Activated naive CD8-positive, alpha-beta T cell treated with anti-CD3 and anti-CD28 coated beads, Interleukin-2, amount 10 ng/mL, durations not matched to agents 7 days and 5 days (primary cell): ENCODE results near the gene PIH1D1. TPM values are rescaled to one million over a fixed set of nuclear protein-coding genes. Genes with fewer than 3 reads are reported as not detected.

Experiments
- ATAC-seq: fragments of 150-1000 bp; cut with Tn5 transposase; one replicate; pipeline ENCODE4 v1.10.0; 2021; ENCODE audit warnings: low read depth, moderate library complexity
- POLR2A ChIA-PET: fragments of 350-600 bp; sonication (Branson Sonifier 250); formaldehyde crosslinking; loops from one replicate; lab custom pipeline; 2021; ENCODE audit warnings: antibody characterized with exemption; lab: Charles Lee
- DNase-seq: peaks from one replicate; pipeline ENCODE4 v3.0.0; 2021
- H3K27ac Mint-ChIP-seq: one replicate; pipeline ENCODE4 v1.8.0; 2022; ENCODE audit warnings: mild to moderate bottlenecking, mixed read lengths
- H3K27me3 Mint-ChIP-seq: one replicate; pipeline ENCODE4 v1.8.0; 2022; ENCODE audit warnings: mild to moderate bottlenecking, moderate library complexity, mixed read lengths
- H3K36me3 Mint-ChIP-seq: one replicate; pipeline ENCODE4 v1.8.0; 2021; ENCODE audit warnings: mild to moderate bottlenecking, mixed read lengths
- H3K4me1 Mint-ChIP-seq: one replicate; pipeline ENCODE4 v1.8.0; 2021; ENCODE audit warnings: mixed read lengths
- H3K4me3 Mint-ChIP-seq: one replicate; pipeline ENCODE4 v1.8.0; 2022; ENCODE audit warnings: mild to moderate bottlenecking, moderate library complexity, mixed read lengths
- H3K9me3 Mint-ChIP-seq: one replicate; pipeline ENCODE4 v1.8.0; 2021; ENCODE audit warnings: mixed read lengths
- total RNA-seq, 2 experiments: library from RNA; stranded (reverse); gene quantifications; one replicate each; pipeline ENCODE4 v1.2.3, GENCODE V29; 2021

PIH1D1 gene
- total RNA-seq, 2 experiments from 2014 or later: 143 to 148 TPM

DNA sequence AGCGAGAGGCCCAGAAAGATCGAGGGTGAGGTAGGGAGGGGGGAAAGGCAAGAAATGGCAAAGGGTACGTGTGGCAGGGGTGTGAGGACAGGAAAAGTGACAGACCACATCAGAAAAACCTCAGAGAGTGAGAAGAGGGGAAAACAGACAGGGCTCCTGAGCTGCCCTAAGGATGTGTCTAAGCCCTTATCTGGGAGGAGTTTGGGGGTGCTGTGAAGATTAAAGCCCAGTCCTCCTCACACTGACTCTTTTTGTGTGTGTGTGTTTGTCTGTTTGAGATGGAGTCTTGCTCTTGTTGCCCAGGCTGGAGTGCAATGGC, 27.7 kb downstream of the PIH1D1 start:
- H3K27me3 Mint-ChIP-seq: peaks cover 91% of the 10 kb centered on the region
- no peak overlapping the region for H3K27ac Mint-ChIP-seq
- H3K4me1 Mint-ChIP-seq: peaks cover 54% of the 10 kb centered on the region
- H3K9me3 Mint-ChIP-seq: no peaks in the 10 kb centered on the region
- DNase-seq (no peak), ATAC-seq (peak; percentile 32)
- peak overlapping the region; percentile 72 for H3K4me3 Mint-ChIP-seq
- H3K36me3 Mint-ChIP-seq: no peaks in the 10 kb centered on the region
- POLR2A ChIA-PET: interaction anchor here (0.6 to 2.2 kb wide), 4 partner anchors 10 to 28 kb away, joined by 3 to 6 read pairs (median 5); partner anchors contain the start of gene PIH1D1

DNA sequence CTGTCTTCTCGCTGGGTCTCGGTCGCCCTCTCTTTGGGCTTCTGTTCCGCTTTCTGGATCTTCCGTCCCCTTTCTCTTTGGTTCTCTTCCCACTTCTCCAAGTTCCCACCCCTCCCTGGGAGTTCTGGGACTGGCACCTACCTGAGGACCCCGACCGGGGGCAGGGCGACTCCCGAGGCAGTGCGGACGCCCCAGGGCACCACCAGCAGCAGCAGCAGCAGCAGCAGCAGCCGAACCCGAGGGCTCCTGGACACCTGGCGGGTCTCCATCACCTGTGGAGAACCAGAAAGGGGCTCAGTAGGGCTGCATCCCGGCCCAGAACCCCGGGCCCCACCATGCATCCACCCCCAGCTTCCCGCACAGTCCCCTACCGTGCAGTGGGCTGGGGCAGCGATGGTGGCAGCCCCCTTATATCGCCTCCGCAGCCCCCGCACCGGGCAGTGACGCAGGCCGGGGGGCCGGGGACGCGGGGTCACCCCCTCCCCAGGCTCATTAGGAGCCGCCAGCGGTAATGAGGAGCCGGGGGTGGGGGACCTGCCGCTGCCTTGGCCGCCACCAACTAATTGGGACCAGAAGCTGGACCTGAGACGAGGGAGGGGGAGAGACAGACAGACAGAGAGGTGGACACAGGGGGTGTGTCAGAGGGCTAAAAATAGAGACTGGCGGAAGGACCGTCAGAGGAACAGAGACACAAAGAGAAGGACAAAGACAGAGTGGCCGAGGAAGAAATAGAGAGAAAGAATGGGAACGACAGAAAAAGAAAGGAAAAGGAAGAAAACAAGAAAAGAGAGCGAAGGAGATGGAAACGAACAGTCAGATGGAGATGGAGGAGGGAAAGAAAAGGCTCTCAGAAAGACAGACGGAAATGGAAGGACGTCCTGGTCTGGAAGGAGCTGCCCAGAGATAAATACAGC, 28.3 kb downstream of the PIH1D1 start, which contains the start of gene PTH2:
PTH2 (minus strand) TSS at position 371 of the 914 bp plus-strand sequence; CDS start at position 269, 102 bp downstream.
- H3K27ac Mint-ChIP-seq: peak within 1 kb of the TSS; percentile 10
- no peaks in the 10 kb centered on the region for H3K9me3 Mint-ChIP-seq
- no peaks in the 10 kb centered on the region for H3K36me3 Mint-ChIP-seq
- H3K4me3 Mint-ChIP-seq: peak within 1 kb of the TSS; percentile 74
- peaks cover 51% of the 10 kb centered on the region for H3K4me1 Mint-ChIP-seq
- POLR2A ChIA-PET: interaction anchor here (0.7 to 2.2 kb wide), 4 partner anchors 10 to 28 kb away, joined by 3 to 6 read pairs (median 4); partner anchors contain the start of gene PIH1D1
- peaks cover 92% of the 10 kb centered on the region for H3K27me3 Mint-ChIP-seq
- no peak for DNase-seq
- no peak for ATAC-seq

DNA sequence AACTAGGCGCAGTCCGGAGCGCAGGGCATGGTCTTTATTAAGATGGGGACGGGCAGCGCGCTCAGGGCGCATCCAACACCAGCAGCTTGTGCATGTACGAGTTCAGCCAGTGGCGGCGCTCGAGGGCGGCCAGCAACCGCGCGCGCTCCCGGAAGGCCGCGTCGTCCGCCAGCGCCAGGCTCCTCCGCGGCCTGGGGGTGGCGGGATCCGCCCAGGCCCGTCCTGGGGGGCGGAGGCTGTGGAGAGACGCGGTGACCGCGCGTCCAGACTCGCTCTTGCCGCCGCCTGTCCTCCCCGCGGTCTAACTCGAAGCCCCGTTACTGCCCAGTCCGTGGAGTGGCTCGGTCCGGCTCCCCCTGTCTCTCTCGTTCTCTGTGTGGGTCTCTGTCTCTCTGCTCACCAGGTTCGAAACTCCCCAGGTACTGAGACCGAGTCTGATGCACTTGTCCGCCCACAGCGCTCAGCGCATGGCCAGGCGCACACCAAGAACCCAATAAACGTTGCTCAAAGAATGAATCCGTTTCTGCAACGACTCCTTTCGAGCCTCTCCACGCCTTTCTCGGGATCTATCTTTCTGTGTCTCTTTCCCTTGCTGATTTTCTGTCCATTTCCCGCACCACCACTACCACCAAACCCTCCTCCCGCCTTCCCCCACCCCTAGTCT, 29.1 kb downstream of the PIH1D1 start:
- DNase-seq (peak; percentile 87), ATAC-seq (peak; percentile 71)
- Mint-ChIP-seq H3K4me3 (peak overlapping the region; percentile 74), H3K36me3 (no peaks in the 10 kb centered on the region), H3K9me3 (no peaks in the 10 kb centered on the region), H3K27me3 (peaks cover 89% of the 10 kb centered on the region), H3K27ac (peak overlapping the region; percentile 10), H3K4me1 (peaks cover 46% of the 10 kb centered on the region)
- POLR2A ChIA-PET: interaction anchor here (1.5 to 2.2 kb wide), 2 partner anchors 9 to 11 kb away, joined by 4 to 6 read pairs; no protein-coding TSS in a partner anchor

DNA sequence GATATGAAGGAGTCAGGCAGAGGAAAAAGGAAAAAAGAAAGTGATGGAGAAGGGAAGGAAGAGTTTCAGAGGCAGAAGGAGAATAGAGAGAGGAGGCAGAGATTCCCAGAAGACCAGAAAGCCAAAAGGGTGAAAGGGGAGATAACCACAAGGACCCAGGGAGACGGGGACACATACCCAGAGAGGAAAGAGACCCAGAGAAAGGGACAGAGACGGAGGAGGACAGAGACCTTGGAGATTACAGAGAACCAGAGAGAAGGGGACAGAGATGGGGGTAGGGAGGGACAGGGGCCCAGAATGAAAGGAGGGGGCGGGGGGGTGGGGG, 29.8 kb downstream of the PIH1D1 start:
- Mint-ChIP-seq H3K4me1 (peaks cover 40% of the 10 kb centered on the region), H3K36me3 (no peaks in the 10 kb centered on the region), H3K27ac (no peak overlapping the region), H3K27me3 (peaks cover 86% of the 10 kb centered on the region), H3K4me3 (peak overlapping the region; percentile 59), H3K9me3 (no peaks in the 10 kb centered on the region)
- DNase-seq: no peak
- no peak for ATAC-seq
- POLR2A ChIA-PET: interaction anchor here (1.5 kb wide), 1 partner anchor 9 kb away, joined by 4 read pairs; no protein-coding TSS in a partner anchor

DNA sequence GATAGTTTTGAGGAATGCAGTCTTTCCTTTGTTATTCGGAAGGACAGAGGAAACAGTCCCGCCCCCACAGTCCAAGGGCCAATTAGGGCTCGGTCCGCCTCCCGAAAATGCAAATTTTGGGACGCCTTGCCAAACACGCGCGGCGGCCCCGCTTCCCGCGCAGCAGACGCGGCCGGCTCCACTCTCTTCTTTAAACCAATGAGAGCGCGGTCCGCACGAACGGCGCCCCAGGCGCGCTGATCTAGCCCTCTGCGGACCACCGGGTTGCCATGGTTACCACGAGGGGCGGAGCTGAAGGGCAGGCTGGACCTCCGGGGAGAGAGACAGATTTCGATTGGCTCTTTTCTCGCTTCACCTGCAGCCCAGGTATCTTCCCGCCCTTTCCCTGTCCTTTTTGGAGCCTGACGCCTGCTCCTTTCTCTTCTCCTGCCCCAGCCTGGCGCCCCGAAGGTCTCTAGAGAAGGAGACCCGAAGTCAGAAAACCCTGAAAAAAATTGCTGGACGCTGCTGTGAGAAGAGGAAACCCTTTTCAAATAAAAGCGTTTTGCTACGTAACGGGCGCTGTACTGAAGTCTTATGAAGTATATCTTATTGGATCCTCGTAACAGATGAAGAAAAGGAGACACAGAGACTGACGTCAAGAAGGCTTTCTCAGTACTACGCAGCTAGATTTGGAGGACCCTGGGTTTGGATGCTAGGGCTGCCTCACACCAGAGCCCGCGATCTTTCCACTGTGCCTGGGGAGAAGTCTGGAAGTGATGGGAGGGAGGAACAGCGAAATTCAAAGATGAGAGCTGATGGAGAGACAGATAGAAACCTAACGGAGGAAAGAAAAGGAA, 30.4 kb downstream of the PIH1D1 start:
- DNase-seq (no peak), ATAC-seq (no peak)
- H3K4me3 Mint-ChIP-seq: peak overlapping the region; percentile 59
- H3K9me3 Mint-ChIP-seq: no peaks in the 10 kb centered on the region
- POLR2A ChIA-PET: interaction anchor here (0.6 kb wide), 2 partner anchors 11 to 75 kb away, joined by 3 to 4 read pairs; partner anchors contain the start of gene RPS11
- H3K27me3 Mint-ChIP-seq: peaks cover 80% of the 10 kb centered on the region
- H3K4me1 Mint-ChIP-seq: peaks cover 34% of the 10 kb centered on the region
- no peak overlapping the region for H3K27ac Mint-ChIP-seq
- no peaks in the 10 kb centered on the region for H3K36me3 Mint-ChIP-seq

GRCh38 chr19:49420227-49420626, 31.4 kb downstream of the PIH1D1 start:
- Mint-ChIP-seq H3K27me3 (peaks cover 73% of the 10 kb centered on the region), H3K4me1 (peaks cover 32% of the 10 kb centered on the region), H3K9me3 (no peaks in the 10 kb centered on the region), H3K36me3 (no peaks in the 10 kb centered on the region), H3K27ac (no peak overlapping the region), H3K4me3 (no peak overlapping the region)
- POLR2A ChIA-PET: interaction anchor here (0.7 kb wide), 1 partner anchor 14 kb away, joined by 3 read pairs; no protein-coding TSS in a partner anchor
- no peak for ATAC-seq
- no peak for DNase-seq

DNA sequence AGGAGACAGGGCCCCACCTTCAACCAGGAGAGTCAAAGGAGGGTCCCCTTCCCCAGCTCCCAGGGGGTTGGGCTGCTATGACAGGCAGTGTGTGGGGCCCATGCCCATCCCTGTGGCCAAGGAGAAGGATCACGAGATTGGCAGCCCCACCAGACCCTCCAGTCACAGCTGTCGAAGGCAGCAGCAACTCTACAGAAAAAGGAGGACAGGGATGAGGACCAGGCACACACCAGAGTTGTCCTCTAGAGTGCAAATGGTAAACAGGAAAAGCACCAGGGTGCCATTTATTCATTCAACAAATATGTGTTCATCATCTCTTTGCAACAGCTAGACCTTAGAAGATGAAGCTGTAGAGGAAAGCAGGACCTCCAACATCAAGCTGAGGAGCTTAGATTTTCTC, 32.4 kb downstream of the PIH1D1 start:
- Mint-ChIP-seq H3K36me3 (no peaks in the 10 kb centered on the region), H3K27me3 (peaks cover 62% of the 10 kb centered on the region), H3K27ac (no peak overlapping the region), H3K4me1 (peaks cover 26% of the 10 kb centered on the region), H3K4me3 (no peak overlapping the region), H3K9me3 (no peaks in the 10 kb centered on the region)
- no peak for DNase-seq
- POLR2A ChIA-PET: no interaction called here
- ATAC-seq: no peak

DNA sequence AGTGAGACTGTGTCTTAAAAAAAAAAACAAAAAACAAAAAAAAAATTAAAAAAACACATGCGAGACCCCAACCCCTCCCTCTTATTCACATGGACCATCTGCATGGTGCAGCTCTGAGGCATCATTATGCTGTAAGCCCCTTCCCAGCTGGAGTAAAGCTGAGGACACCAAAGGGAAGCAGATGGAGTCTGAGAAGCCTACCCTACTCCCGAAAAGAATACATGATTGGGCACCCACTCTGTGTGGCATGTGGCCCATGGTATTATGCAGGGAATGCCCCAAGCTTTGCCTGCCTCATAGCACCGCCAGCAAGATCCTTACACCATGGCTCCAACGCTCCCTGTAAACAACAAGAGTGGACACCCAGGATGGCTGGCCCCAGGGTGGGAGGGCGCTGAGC, 33.1 kb downstream of the PIH1D1 start:
- DNase-seq: no peak
- H3K4me3 Mint-ChIP-seq: no peak overlapping the region
- no peak for ATAC-seq
- H3K4me1 Mint-ChIP-seq: peaks cover 19% of the 10 kb centered on the region
- H3K36me3 Mint-ChIP-seq: no peaks in the 10 kb centered on the region
- H3K9me3 Mint-ChIP-seq: no peaks in the 10 kb centered on the region
- H3K27ac Mint-ChIP-seq: no peak overlapping the region
- H3K27me3 Mint-ChIP-seq: peaks cover 56% of the 10 kb centered on the region
- POLR2A ChIA-PET: no interaction called here

DNA sequence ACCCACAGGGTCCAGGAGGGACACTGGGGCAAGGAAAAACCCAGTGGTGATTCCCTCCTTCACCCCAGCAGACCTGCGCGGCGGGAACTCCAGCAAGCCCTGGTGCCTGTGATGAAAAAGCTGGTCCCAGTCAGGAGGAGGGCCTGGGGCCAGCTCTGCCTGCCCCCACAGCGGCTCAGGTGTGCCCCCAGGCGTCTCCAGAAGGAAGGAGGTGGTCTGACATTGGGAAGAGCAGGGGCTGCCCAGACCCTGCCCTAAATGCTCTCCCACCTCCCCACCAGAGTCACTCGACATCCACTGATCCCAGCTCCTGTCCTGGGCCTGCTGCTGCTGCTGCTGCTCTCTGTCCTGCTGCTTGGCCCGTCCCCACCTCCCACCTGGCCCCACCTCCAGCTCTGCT, 34.5 kb downstream of the PIH1D1 start:
- H3K27me3 Mint-ChIP-seq: peaks cover 47% of the 10 kb centered on the region
- H3K27ac Mint-ChIP-seq: no peak overlapping the region
- ATAC-seq (no peak), DNase-seq (no peak)
- no peaks in the 10 kb centered on the region for H3K36me3 Mint-ChIP-seq
- no peak overlapping the region for H3K4me3 Mint-ChIP-seq
- POLR2A ChIA-PET: interaction anchor here (1.2 to 1.3 kb wide), 2 partner anchors 17 to 54 kb away, joined by 3 to 4 read pairs; no protein-coding TSS in a partner anchor
- H3K9me3 Mint-ChIP-seq: no peaks in the 10 kb centered on the region
- H3K4me1 Mint-ChIP-seq: peaks cover 15% of the 10 kb centered on the region

- ATAC-seq (no peak), DNase-seq (no peak)
- Mint-ChIP-seq H3K4me1 (peaks cover 14% of the 10 kb centered on the region), H3K4me3 (no peak overlapping the region), H3K9me3 (no peaks in the 10 kb centered on the region), H3K36me3 (no peaks in the 10 kb centered on the region), H3K27ac (peak overlapping the region; percentile 57), H3K27me3 (peaks cover 35% of the 10 kb centered on the region)
- POLR2A ChIA-PET: interaction anchor here (1.3 kb wide), 1 partner anchor 55 kb away, joined by 3 read pairs; no protein-coding TSS in a partner anchor
Observed at GRCh38 chr19:49415810-49416200, 35.8 kb downstream of the PIH1D1 start.

DNA sequence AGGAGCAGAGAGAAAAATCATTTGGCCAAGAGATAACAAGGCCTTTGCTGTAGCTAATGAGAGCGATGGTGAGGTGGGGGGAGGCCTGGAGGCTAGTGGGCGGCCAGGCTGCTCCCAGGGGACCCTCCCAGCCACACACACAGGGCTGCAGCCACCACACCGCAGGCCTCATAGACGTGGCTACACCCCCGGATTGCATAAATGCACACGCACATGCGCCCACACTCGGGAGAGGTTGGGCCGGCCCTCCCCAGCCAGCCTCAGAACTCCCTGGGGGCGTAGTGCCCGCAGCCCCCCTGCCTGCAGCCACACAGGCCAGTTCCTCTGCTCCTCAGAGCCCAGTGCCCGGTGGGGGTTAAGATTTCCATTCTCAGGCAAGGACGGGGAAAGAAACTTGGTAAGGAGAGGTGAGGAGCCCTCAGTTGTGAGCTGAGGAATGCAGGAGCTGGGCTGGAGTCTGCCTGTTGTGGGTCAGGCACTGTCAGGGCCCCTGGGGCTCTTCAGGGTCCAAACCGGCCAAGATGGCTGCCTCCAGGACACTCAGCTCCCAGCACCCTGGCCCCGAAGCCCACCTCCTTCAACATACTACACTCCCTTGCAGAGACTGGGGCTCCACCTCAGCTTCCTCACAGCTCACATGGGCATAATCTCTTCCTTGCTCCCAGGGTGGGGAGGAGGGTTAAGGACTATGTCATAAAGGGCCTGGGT, 36.4 kb downstream of the PIH1D1 start:
- peaks cover 15% of the 10 kb centered on the region for H3K4me1 Mint-ChIP-seq
- no peak overlapping the region for H3K27ac Mint-ChIP-seq
- no peak for DNase-seq

GRCh38 chr19:49414256-49414655, 37.4 kb downstream of the PIH1D1 start:
- Mint-ChIP-seq H3K4me1 (peaks cover 25% of the 10 kb centered on the region), H3K27ac (no peak overlapping the region), H3K36me3 (no peaks in the 10 kb centered on the region), H3K4me3 (no peak overlapping the region), H3K27me3 (peaks cover 20% of the 10 kb centered on the region), H3K9me3 (no peaks in the 10 kb centered on the region)
- ATAC-seq (no peak), DNase-seq (no peak)
- POLR2A ChIA-PET: no interaction called here

More for the DNA sequence above, 36.4 kb downstream of the PIH1D1 start:
- Mint-ChIP-seq H3K4me3 (no peak overlapping the region), H3K27me3 (peaks cover 30% of the 10 kb centered on the region), H3K36me3 (no peaks in the 10 kb centered on the region), H3K9me3 (no peaks in the 10 kb centered on the region)
- POLR2A ChIA-PET: no interaction called here
- no peak for ATAC-seq
